Retinal pigment epithelial cell (primary cell): ENCODE data around the gene TNFRSF1B.

Experiments
- DNase-seq: peaks from one replicate; pipeline ENCODE4 v3.0.0-alpha.2; 2010; ENCODE audit warnings: low read depth
- H3K4me3 ChIP-seq: 2 replicates; pipeline ENCODE4 v1.5.1; 2011; ENCODE audit warnings: mild to moderate bottlenecking, low read length, control low read depth, moderate library complexity
- CTCF ChIP-seq: conservative IDR thresholded peaks from 2 replicates; pipeline ENCODE4 v1.5.1; 2011; ENCODE audit warnings: low read depth, low read length, control low read depth, inconsistent platforms

Gene TNFRSF1B

GRCh38 chr1:12152113-12152891 lies 14.5 kb upstream of the TNFRSF1B start:
- DNase-seq: no peak
- H3K4me3 ChIP-seq: no peak overlapping the region
- no peak for TF ChIP-seq CTCF

- no peak for DNase-seq
- H3K4me3 ChIP-seq: no peak overlapping the region
- no peak for TF ChIP-seq CTCF
Measured at GRCh38 chr1:12153181-12153785, 13.5 kb upstream of the TNFRSF1B start.

GRCh38 chr1:12155328-12155727 lies 11.5 kb upstream of the TNFRSF1B start:
- no peak for TF ChIP-seq CTCF
- H3K4me3 ChIP-seq: no peak overlapping the region
- DNase-seq: no peak

GRCh38 chr1:12157366-12158231 lies 9.2 kb upstream of the TNFRSF1B start:
- no peak for DNase-seq
- no peak for TF ChIP-seq CTCF
- no peak overlapping the region for H3K4me3 ChIP-seq

- DNase-seq: no peak
- no peak for TF ChIP-seq CTCF
- no peak overlapping the region for H3K4me3 ChIP-seq
Measured at GRCh38 chr1:12158357-12159092, 8.3 kb upstream of the TNFRSF1B start.

- no peak for TF ChIP-seq CTCF
- no peak for DNase-seq
- H3K4me3 ChIP-seq: no peak overlapping the region
Measured at GRCh38 chr1:12159816-12160215, 7.0 kb upstream of the TNFRSF1B start.
